GM23338 (cell line): Measurements from ENCODE around the gene CLCN2. TPM values are rescaled to one million over a fixed set of nuclear protein-coding genes. Genes with fewer than 3 reads are reported as not detected.

ENCODE experiments used
- ATAC-seq: fragments of 200-7000 bp; cut with Tn5 transposase; 3 replicates; pipeline ENCODE4 v1.9.1; 2020
- DNase-seq: peaks from one replicate; pipeline ENCODE4 v3.0.0-alpha.2; 2015; ENCODE audit warnings: low spot score
- H2AFZ ChIP-seq: fragments of 200-600 bp; sonication (generic); 2 replicates; pipeline ENCODE4 v1.8.0; 2016; ENCODE audit warnings: antibody characterized with exemption, mild to moderate bottlenecking, moderate library complexity
- H3F3A ChIP-seq: fragments of 200-600 bp; sonication (generic); replicated peaks from 2 replicates; pipeline ENCODE4 v1.8.0; 2017; ENCODE audit warnings: antibody characterized with exemption, mixed run types, low read depth
- H3K27ac ChIP-seq: fragments of 200-600 bp; sonication (generic); 2 replicates; pipeline ENCODE4 v1.6.1; 2016; ENCODE audit warnings: low read depth
- H3K27me3 ChIP-seq: fragments of 200-600 bp; sonication (generic); 2 replicates; pipeline ENCODE4 v1.8.0; 2016; ENCODE audit warnings: mild to moderate bottlenecking, mixed run types, moderate library complexity; ENCODE audit not compliant: insufficient read depth
- H3K36me3 ChIP-seq: fragments of 200-600 bp; sonication (generic); 2 replicates; pipeline ENCODE4 v1.8.0; 2016; ENCODE audit warnings: mild to moderate bottlenecking; ENCODE audit not compliant: insufficient read depth
- H3K4me1 ChIP-seq: fragments of 200-600 bp; sonication (generic); 2 replicates; pipeline ENCODE4 v1.8.0; 2016; ENCODE audit warnings: mild to moderate bottlenecking, moderate library complexity; ENCODE audit not compliant: insufficient read depth
- H3K4me2 ChIP-seq: fragments of 200-600 bp; sonication (generic); 2 replicates; pipeline ENCODE4 v1.7.1; 2017; ENCODE audit warnings: mixed run types
- H3K4me3 ChIP-seq: fragments of 200-600 bp; sonication (generic); 2 replicates; pipeline ENCODE4 v1.6.1; 2016; ENCODE audit warnings: mixed run types
- H3K79me2 ChIP-seq: fragments of 200-600 bp; sonication (generic); replicated peaks from 2 replicates; pipeline ENCODE4 v1.8.0; 2017; ENCODE audit warnings: mild to moderate bottlenecking; ENCODE audit not compliant: insufficient read depth
- H3K9me2 ChIP-seq: fragments of 200-600 bp; sonication (generic); 2 replicates; pipeline ENCODE4 v1.8.0; 2017; ENCODE audit not compliant: insufficient read depth
- H4K20me1 ChIP-seq: fragments of 200-600 bp; sonication (generic); replicated peaks from 2 replicates; pipeline ENCODE4 v1.8.0; 2017; ENCODE audit warnings: mild to moderate bottlenecking; ENCODE audit not compliant: insufficient read depth
- H3K27ac Mint-ChIP-seq: 2 replicates; pipeline ENCODE4 v1.8.0; 2020; ENCODE audit warnings: inconsistent platforms, mild to moderate bottlenecking, moderate library complexity, mixed read lengths
- H3K27me3 Mint-ChIP-seq: 3 replicates; pipeline ENCODE4 v1.8.0; 2022; ENCODE audit warnings: low read depth, mild to moderate bottlenecking, moderate library complexity, mixed read lengths, inconsistent platforms; ENCODE audit not compliant: insufficient read depth, poor library complexity
- H3K36me3 Mint-ChIP-seq: 3 replicates; pipeline ENCODE4 v1.8.0; 2021; ENCODE audit warnings: low read depth, mild to moderate bottlenecking, inconsistent platforms, moderate library complexity, mixed read lengths
- H3K4me1 Mint-ChIP-seq: 3 replicates; pipeline ENCODE4 v1.8.0; 2020; ENCODE audit warnings: mild to moderate bottlenecking, inconsistent platforms, mixed read lengths
- H3K4me3 Mint-ChIP-seq: 3 replicates; pipeline ENCODE4 v1.8.0; 2021; ENCODE audit warnings: moderate library complexity, mild to moderate bottlenecking, inconsistent platforms, mixed read lengths
- H3K9me3 Mint-ChIP-seq: 3 replicates; pipeline ENCODE4 v1.8.0; 2020; ENCODE audit warnings: moderate library complexity, mild to moderate bottlenecking, inconsistent platforms, mixed read lengths
- ETS1 ChIP-seq: IDR thresholded peaks from 2 replicates; pipeline ENCODE4 v1.6.1; 2016; ENCODE audit warnings: antibody characterized with exemption
- EZH2 ChIP-seq: fragments of 200-600 bp; sonication (generic); IDR thresholded peaks from one replicate; pipeline ENCODE4 v1.8.0; 2017; ENCODE audit warnings: antibody characterized with exemption, mild to moderate bottlenecking, low read depth; ENCODE audit not compliant: unreplicated experiment
- EZH2phosphoT487 ChIP-seq: fragments of 200-600 bp; sonication (generic); IDR thresholded peaks from one replicate; pipeline ENCODE4 v1.8.1; 2018; ENCODE audit warnings: antibody characterized with exemption; ENCODE audit not compliant: unreplicated experiment
- NANOG ChIP-seq: IDR thresholded peaks from 2 replicates; pipeline ENCODE4 v1.6.1; 2016; ENCODE audit warnings: antibody characterized with exemption, borderline replicate concordance
- POLR2AphosphoS5 ChIP-seq: IDR thresholded peaks from 2 replicates; pipeline ENCODE4 v1.6.1; 2016; ENCODE audit warnings: antibody characterized with exemption, low read depth
- REST ChIP-seq: IDR thresholded peaks from one replicate; pipeline ENCODE4 v1.6.1; 2018; ENCODE audit warnings: antibody characterized with exemption; ENCODE audit not compliant: unreplicated experiment
- STAT1 ChIP-seq: IDR thresholded peaks from one replicate; pipeline ENCODE4 v1.6.1; 2016; ENCODE audit warnings: antibody characterized with exemption; ENCODE audit not compliant: unreplicated experiment
- ZNF114 ChIP-seq: fragments of 250-450 bp; sonication (Bioruptor Pico); IDR thresholded peaks from 2 replicates; pipeline ENCODE4 v1.5.0; 2020; ENCODE audit warnings: mild to moderate bottlenecking, moderate library complexity
- ZNF331 ChIP-seq: fragments of 250-450 bp; sonication (Bioruptor Pico); IDR thresholded peaks from 2 replicates; pipeline ENCODE4 v1.5.0; 2020; ENCODE audit warnings: low read depth, mild to moderate bottlenecking, moderate library complexity
- ZNF462 ChIP-seq: fragments of 250-450 bp; sonication (Bioruptor Pico); IDR thresholded peaks from 2 replicates; pipeline ENCODE4 v1.5.0; 2020; ENCODE audit warnings: mild to moderate bottlenecking, moderate library complexity
- polyA plus RNA-seq: library from polyadenylated mRNA; unstranded; fragments of >200 nt; fragmentation: Nextera tagmentation; extraction: Ambion mirVana; gene quantifications from 2 replicates; pipeline ENCODE4 v1.2.1, GENCODE V29; 2016
- total RNA-seq: library from RNA; depleted of rRNA; stranded (reverse); fragments of >200 nt; shearing (Covaris generic); gene quantifications from 2 replicates; pipeline ENCODE4 v1.2.3, GENCODE V29; 2014

CLCN2 gene
- total and polyA plus RNA-seq, 2 experiments from 2014 or later = 7.0 to 9.2 TPM

- ATAC-seq (no peak), DNase-seq (no peak)
- Mint-ChIP-seq H3K4me3 (no peak overlapping the region), H3K27ac (no peak overlapping the region), H3K27me3 (peaks cover 13% of the 10 kb centered on the region), H3K4me1 (no peaks in the 10 kb centered on the region), H3K36me3 (no peaks in the 10 kb centered on the region), H3K9me3 (peaks cover 3% of the 10 kb centered on the region; the same call in 1 of the 3 replicates)
- H2AFZ ChIP-seq = no peak overlapping the region
- no peaks in the 10 kb centered on the region for H3K36me3 ChIP-seq
- H3K4me1 ChIP-seq = peaks cover 2% of the 10 kb centered on the region; the same call in 1 of the 2 replicates
- H3K79me2 ChIP-seq = no peaks in the 10 kb centered on the region
- H3K4me2 ChIP-seq = no peak overlapping the region
- no peak overlapping the region for H3K27ac ChIP-seq
- no peaks in the 10 kb centered on the region for H3F3A ChIP-seq
- no peaks in the 10 kb centered on the region for H4K20me1 ChIP-seq
- H3K9me2 ChIP-seq = no peaks in the 10 kb centered on the region
- no peak overlapping the region for H3K4me3 ChIP-seq
- H3K27me3 ChIP-seq = no peaks in the 10 kb centered on the region
- TF ChIP-seq EZH2phosphoT487 (no peak), POLR2AphosphoS5 (no peak), ZNF114 (no peak), NANOG (no peak)
Observed at GRCh38 chr3:184409946-184410500, 48.6 kb upstream of the CLCN2 start.

- H3K4me1 Mint-ChIP-seq = no peaks in the 10 kb centered on the region
- H2AFZ ChIP-seq = no peak overlapping the region
- H3K27me3 Mint-ChIP-seq = peaks cover 14% of the 10 kb centered on the region
- no peak for DNase-seq
- H3K4me1 ChIP-seq = no peaks in the 10 kb centered on the region
- no peak for ATAC-seq
- no peaks in the 10 kb centered on the region for H3K79me2 ChIP-seq
- H3K27ac ChIP-seq = no peak overlapping the region
- no peaks in the 10 kb centered on the region for H3F3A ChIP-seq
- H3K4me2 ChIP-seq = no peak overlapping the region
- no peak overlapping the region for H3K27ac Mint-ChIP-seq
- H3K36me3 ChIP-seq = no peaks in the 10 kb centered on the region
- no peak overlapping the region for H3K4me3 Mint-ChIP-seq
- no peak overlapping the region for H3K4me3 ChIP-seq
- H3K36me3 Mint-ChIP-seq = no peaks in the 10 kb centered on the region
- H4K20me1 ChIP-seq = no peaks in the 10 kb centered on the region
- peaks cover 3% of the 10 kb centered on the region; the same call in 1 of the 3 replicates for H3K9me3 Mint-ChIP-seq
- H3K9me2 ChIP-seq = no peaks in the 10 kb centered on the region
- no peaks in the 10 kb centered on the region for H3K27me3 ChIP-seq
- TF ChIP-seq STAT1 (no peak), EZH2 (no peak), ZNF462 (CRISPR knock-in tag) (no peak), ETS1 (no peak), ZNF114 (no peak), NANOG (no peak), ZNF331 (no peak), REST (no peak), EZH2phosphoT487 (no peak)
Observed at GRCh38 chr3:184409331-184409926, 48.0 kb upstream of the CLCN2 start.
